K562 (cell line): Measurements from ENCODE around the gene THADA. TPM values are rescaled to one million over a fixed set of nuclear protein-coding genes. Genes with fewer than 3 reads are reported as not detected.

Experiments
- ADNP ChIP-seq: fragments of 200-800 bp; sonication (Bioruptor generic); IDR thresholded peaks from 2 replicates; pipeline ENCODE4 v1.6.1; 2016; ENCODE audit warnings: missing genetic modification characterization, missing compliant biosample characterization
- ARNT ChIP-seq, 2 experiments: fragments of 450-650 bp; IDR thresholded peaks; 2 replicates each; pipeline ENCODE4 v1.6.1; 2016; ENCODE audit warnings: mild to moderate bottlenecking in 1 of 2
- BRF1 ChIP-seq: IDR thresholded peaks from 3 replicates; pipeline ENCODE4 v1.6.1; 2011; ENCODE audit warnings: borderline replicate concordance, mild to moderate bottlenecking; ENCODE audit not compliant: insufficient read length; ENCODE audit errors: extremely low read depth
- C11orf30 ChIP-seq: fragments of 450-650 bp; IDR thresholded peaks from 2 replicates; pipeline ENCODE4 v1.6.1; 2016; ENCODE audit warnings: low read depth, mild to moderate bottlenecking
- CBX8 ChIP-seq: fragments of 200-600 bp; sonication (generic); IDR thresholded peaks from 2 replicates; pipeline ENCODE4 v1.6.1; 2012; ENCODE audit warnings: borderline replicate concordance, mixed run types, low read depth, mild to moderate bottlenecking, moderate library complexity, mixed read lengths, low read length, control low read depth, inconsistent platforms; ENCODE audit not compliant: poor library complexity, severe bottlenecking; ENCODE audit errors: extremely low read depth
- COPS2 ChIP-seq: fragments of 450-650 bp; conservative IDR thresholded peaks from 2 replicates; pipeline ENCODE4 v1.6.1; 2016; ENCODE audit warnings: mild to moderate bottlenecking, moderate library complexity
- CREM ChIP-seq: IDR thresholded peaks from 2 replicates; pipeline ENCODE4 v1.6.1; 2014; ENCODE audit warnings: antibody characterized with exemption, low read depth
- E2F6 ChIP-seq, 2 experiments: IDR thresholded peaks; 2 replicates each; pipeline ENCODE4 v1.6.1; 2011; ENCODE audit warnings: borderline replicate concordance in 1 of 2, control low read depth in 1 of 2, low read depth in 1 of 2, low read length in 1 of 2, mild to moderate bottlenecking in 1 of 2, mixed read lengths in 1 of 2, moderate library complexity in 1 of 2; ENCODE audit not compliant: insufficient read depth in 1 of 2, insufficient read length in 1 of 2, poor library complexity in 1 of 2, severe bottlenecking in 1 of 2; ENCODE audit errors: extremely low read depth in 1 of 2
- FOXP4 ChIP-seq: sonication (generic); formaldehyde crosslinking; IDR thresholded peaks from 2 replicates; pipeline ENCODE4 v1.8.0; 2022; ENCODE audit warnings: mild to moderate bottlenecking, missing genetic modification reagents, borderline replicate concordance
- JUN ChIP-seq, 2 experiments: sonication (generic) in 1 of 2; formaldehyde crosslinking in 1 of 2; IDR thresholded peaks; 2 replicates each; pipeline versions ENCODE4 v1.6.1 to v1.8.0; 2012 to 2022; ENCODE audit warnings: borderline replicate concordance in 2 of 2, mild to moderate bottlenecking in 2 of 2, improper control_type of control experiment in 1 of 2, low read depth in 1 of 2, low read length in 1 of 2, missing genetic modification reagents in 1 of 2
- KLF13 ChIP-seq: fragments of 450-650 bp; IDR thresholded peaks from 2 replicates; pipeline ENCODE4 v1.6.1; 2016; ENCODE audit warnings: missing genetic modification characterization, low read depth, mild to moderate bottlenecking, missing compliant biosample characterization, moderate library complexity, borderline replicate concordance
- MBD2 ChIP-seq: sonication (generic); IDR thresholded peaks from 2 replicates; pipeline ENCODE4 v1.6.1; 2016; ENCODE audit warnings: low read depth, borderline replicate concordance
- PML ChIP-seq: IDR thresholded peaks from 2 replicates; pipeline ENCODE4 v1.6.1; 2012; ENCODE audit warnings: low read length, inconsistent platforms
- PTBP1 ChIP-seq: fragments of 200-400 bp; formaldehyde crosslinking; IDR thresholded peaks from 2 replicates; pipeline ENCODE4 v1.6.1; 2017; ENCODE audit warnings: low read depth, low read length
- RBM22 ChIP-seq: fragments of 200-400 bp; formaldehyde crosslinking; IDR thresholded peaks from 2 replicates; pipeline ENCODE4 v1.6.1; 2018; ENCODE audit warnings: low read length, low read depth; ENCODE audit not compliant: poor library complexity, severe bottlenecking
- SETDB1 ChIP-seq: IDR thresholded peaks from one replicate; pipeline ENCODE4 v1.6.1; 2012; ENCODE audit warnings: low read length, control low read depth, inconsistent platforms
- SUPT5H ChIP-seq: fragments of 450-650 bp; IDR thresholded peaks from 2 replicates; pipeline ENCODE4 v1.6.1; 2016
- UBTF ChIP-seq, 2 experiments: IDR thresholded peaks; 2 replicates each; pipeline ENCODE4 v1.6.1; 2012; ENCODE audit warnings: improper control_type of control experiment in 2 of 2, low read depth in 2 of 2, low read length in 2 of 2, borderline replicate concordance in 1 of 2
- ZNF134 ChIP-seq: fragments of 250-450 bp; sonication (Bioruptor Pico); conservative IDR thresholded peaks from 2 replicates; pipeline ENCODE4 v1.4.0; 2020
- ZNF699 ChIP-seq: fragments of 250-450 bp; sonication (Bioruptor Pico); IDR thresholded peaks from 2 replicates; pipeline ENCODE4 v1.8.0; 2021; ENCODE audit warnings: mild to moderate bottlenecking, moderate library complexity; ENCODE audit not compliant: insufficient replicate concordance
- polyA plus RNA-seq, 8 experiments: library from polyadenylated mRNA; depleted of rRNA in 4 of 8; stranded (reverse) in 5 of 8; unstranded in 3 of 8; fragments of >200 nt; fragmentation: Nextera tagmentation in 2 of 8; fragmentation: Illumina TruSeq in 1 of 8; extraction: Ambion mirVana in 2 of 8; extraction: Trizol in 1 of 8; gene quantifications; 2 replicates each; pipeline versions ENCODE4 v1.2.1 to v1.2.3, GENCODE V29; 2011 to 2014; ENCODE audit warnings: inconsistent platforms in 1 of 8, missing spikeins in 1 of 8
- total RNA-seq, 7 experiments: library from RNA; depleted of rRNA in 6 of 7; stranded (reverse); fragments of >200 nt in 6 of 7; fragmentation: Illumina TruSeq in 2 of 7; extraction: Trizol in 2 of 7; gene quantifications; 2 replicates each; pipeline versions ENCODE4 v1.2.1 to v1.2.3, GENCODE V29; 2011 to 2021; ENCODE audit warnings: low replicate concordance in 1 of 7

Gene THADA
- total and polyA plus RNA-seq, 9 of the 15 experiments (the other 6 are each of a cell fraction or from before 2014, with no cell fraction given) = 17.8 to 34.7 (median 31.9) TPM

GRCh38 chr2:43293744-43294695, 301.8 kb downstream of the THADA start (continued):
- peak; percentile 93 for TF ChIP-seq CREM
- TF ChIP-seq PTBP1 = no peak
- TF ChIP-seq UBTF (IDR thresholded peaks at IDR 0.05; ENCODE audit: borderline replicate concordance in 1 of 2, low read depth in 2 of 2, low read length in 2 of 2) = 0 out of 4 replicates have a peak, but pooled peaks of 1 of the 2 experiments have one; percentile 4
- TF ChIP-seq BRF1 = no peak
- TF ChIP-seq MBD2 = peak; percentile 59; the same call in 1 of the 2 replicates
- TF ChIP-seq KLF13 = peak; percentile 61; the same call in 1 of the 2 replicates
- TF ChIP-seq E2F6 (IDR thresholded peaks at IDR 0.05; ENCODE audit: borderline replicate concordance in 1 of 2, extremely low read depth in 1 of 2, insufficient read depth in 1 of 2, insufficient read length in 1 of 2, low read depth in 1 of 2, low read length in 1 of 2, poor library complexity in 1 of 2, severe bottlenecking in 1 of 2) = no peak
- TF ChIP-seq PML = peak; percentile 46; the same call in 1 of the 2 replicates
- TF ChIP-seq COPS2 = no peak
- no peak for TF ChIP-seq CBX8
- no peak for TF ChIP-seq ZNF699 (CRISPR knock-in tag)
- TF ChIP-seq RBM22 = no peak
- peak; percentile 26; the same call in 1 of the 2 replicates for TF ChIP-seq ZNF134
- 0 out of 2 replicates have a peak, but pooled peaks have one; percentile 59 for TF ChIP-seq ADNP (tag)
- TF ChIP-seq SETDB1 = no peak
- peak; percentile 100 for TF ChIP-seq JUN (IDR thresholded peaks at IDR 0.05; ENCODE audit: borderline replicate concordance, low read depth, low read length)
- TF ChIP-seq JUN (CRISPR knock-in tag; IDR thresholded peaks at IDR 0.05; ENCODE audit: borderline replicate concordance) = peak; percentile 95
- TF ChIP-seq C11orf30 = peak; percentile 58
- no peak for TF ChIP-seq SUPT5H
- TF ChIP-seq ARNT (IDR thresholded peaks at IDR 0.05) = peak in 1 of 2 experiments; percentile 90; a peak in 3 of 4 replicates
- no peak for TF ChIP-seq FOXP4
